ENCODE data around the gene SYT12. TPM values are rescaled to one million over a fixed set of nuclear protein-coding genes. Genes with fewer than 3 reads are reported as not detected.
A peak's percentile ranks its signal among the peaks of the same experiment; 100 is the strongest.

The SYT12 gene, protein sequence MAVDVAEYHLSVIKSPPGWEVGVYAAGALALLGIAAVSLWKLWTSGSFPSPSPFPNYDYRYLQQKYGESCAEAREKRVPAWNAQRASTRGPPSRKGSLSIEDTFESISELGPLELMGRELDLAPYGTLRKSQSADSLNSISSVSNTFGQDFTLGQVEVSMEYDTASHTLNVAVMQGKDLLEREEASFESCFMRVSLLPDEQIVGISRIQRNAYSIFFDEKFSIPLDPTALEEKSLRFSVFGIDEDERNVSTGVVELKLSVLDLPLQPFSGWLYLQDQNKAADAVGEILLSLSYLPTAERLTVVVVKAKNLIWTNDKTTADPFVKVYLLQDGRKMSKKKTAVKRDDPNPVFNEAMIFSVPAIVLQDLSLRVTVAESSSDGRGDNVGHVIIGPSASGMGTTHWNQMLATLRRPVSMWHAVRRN
- 10 to 100 TPM in 1 of 2 donors, 1 to 10 TPM in 1; 3.2 to 16.9 TPM for total RNA-seq

DNA sequence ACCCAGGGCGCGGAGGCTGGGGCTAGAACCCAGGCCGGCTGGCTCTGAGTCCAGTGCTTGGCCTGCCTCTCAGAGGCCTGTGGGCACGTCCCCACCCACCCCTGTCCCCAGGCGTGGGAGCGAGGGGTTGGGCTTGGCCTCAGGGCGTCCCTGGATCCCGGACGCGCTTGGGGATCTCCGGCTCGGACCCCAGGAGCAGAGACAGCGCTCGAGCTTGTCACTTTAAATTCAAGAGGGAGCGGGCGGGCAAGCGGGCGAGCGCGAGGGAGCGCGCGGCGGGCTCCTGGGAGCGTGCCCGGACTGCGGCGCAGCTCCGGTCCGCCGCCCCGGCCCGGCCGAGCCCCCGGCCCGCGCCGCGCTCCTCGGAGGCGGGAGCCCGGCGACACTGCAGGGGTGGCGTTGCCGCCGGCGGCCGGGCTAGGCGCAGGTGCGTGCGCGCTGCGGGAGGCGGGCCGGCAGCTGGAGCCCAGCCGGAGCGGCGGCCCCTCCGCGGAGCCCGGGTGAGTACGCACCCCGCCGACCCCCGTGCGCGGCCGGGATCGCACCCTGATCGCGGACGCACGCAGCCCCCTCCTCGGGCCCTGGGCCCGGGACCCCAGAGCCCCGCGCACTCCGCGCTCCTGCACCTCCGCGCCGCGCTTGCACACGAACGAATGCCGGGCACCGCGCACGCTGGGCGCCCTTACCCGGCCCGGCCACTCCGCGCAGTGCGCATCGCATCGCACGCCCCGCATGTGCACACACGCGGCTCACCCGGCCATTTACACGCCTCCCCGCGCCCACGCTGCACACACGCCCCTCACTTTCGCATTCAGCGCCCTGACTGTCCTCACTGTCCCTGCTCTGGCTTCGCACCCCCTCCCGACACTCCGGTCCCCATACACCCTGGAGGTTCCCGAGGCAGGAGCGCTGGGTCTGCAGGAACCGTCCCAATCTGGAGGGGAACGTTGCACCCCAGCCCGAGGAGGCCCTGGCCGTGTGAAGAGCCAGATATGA is at the start of gene SYT12:
Gene SYT12, plus strand, starts transcription at position 174 of the 996 bp plus-strand sequence. CDS start 7,011 bp downstream, outside the sequence.
- H3K27me3 ChIP-seq (replicated peaks; ENCODE audit: insufficient read depth) = no peaks in the 10 kb centered on the region
- H3K4me3 ChIP-seq = peak within 1 kb of the TSS; percentile 71
- TF ChIP-seq, protein P1, sequence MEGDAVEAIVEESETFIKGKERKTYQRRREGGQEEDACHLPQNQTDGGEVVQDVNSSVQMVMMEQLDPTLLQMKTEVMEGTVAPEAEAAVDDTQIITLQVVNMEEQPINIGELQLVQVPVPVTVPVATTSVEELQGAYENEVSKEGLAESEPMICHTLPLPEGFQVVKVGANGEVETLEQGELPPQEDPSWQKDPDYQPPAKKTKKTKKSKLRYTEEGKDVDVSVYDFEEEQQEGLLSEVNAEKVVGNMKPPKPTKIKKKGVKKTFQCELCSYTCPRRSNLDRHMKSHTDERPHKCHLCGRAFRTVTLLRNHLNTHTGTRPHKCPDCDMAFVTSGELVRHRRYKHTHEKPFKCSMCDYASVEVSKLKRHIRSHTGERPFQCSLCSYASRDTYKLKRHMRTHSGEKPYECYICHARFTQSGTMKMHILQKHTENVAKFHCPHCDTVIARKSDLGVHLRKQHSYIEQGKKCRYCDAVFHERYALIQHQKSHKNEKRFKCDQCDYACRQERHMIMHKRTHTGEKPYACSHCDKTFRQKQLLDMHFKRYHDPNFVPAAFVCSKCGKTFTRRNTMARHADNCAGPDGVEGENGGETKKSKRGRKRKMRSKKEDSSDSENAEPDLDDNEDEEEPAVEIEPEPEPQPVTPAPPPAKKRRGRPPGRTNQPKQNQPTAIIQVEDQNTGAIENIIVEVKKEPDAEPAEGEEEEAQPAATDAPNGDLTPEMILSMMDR (IDR thresholded peaks at IDR 0.05) = no peak
- ATAC-seq (ENCODE audit: insufficient number of reproducible peaks, low FRiP score, low read depth) = no peak
- no peaks in the 10 kb centered on the region for H3K9me3 ChIP-seq
- H3K36me3 ChIP-seq = no peaks in the 10 kb centered on the region
- no peak for DNase-seq (ENCODE audit: low spot score)
- H3K27ac ChIP-seq = no peak within 1 kb of the TSS
- H3K4me1 ChIP-seq (ENCODE audit: control insufficient read depth in 1 of 2, low read depth in 2 of 2) = peaks cover 6 to 23% of the 10 kb centered on the region in 2 donors

DNA sequence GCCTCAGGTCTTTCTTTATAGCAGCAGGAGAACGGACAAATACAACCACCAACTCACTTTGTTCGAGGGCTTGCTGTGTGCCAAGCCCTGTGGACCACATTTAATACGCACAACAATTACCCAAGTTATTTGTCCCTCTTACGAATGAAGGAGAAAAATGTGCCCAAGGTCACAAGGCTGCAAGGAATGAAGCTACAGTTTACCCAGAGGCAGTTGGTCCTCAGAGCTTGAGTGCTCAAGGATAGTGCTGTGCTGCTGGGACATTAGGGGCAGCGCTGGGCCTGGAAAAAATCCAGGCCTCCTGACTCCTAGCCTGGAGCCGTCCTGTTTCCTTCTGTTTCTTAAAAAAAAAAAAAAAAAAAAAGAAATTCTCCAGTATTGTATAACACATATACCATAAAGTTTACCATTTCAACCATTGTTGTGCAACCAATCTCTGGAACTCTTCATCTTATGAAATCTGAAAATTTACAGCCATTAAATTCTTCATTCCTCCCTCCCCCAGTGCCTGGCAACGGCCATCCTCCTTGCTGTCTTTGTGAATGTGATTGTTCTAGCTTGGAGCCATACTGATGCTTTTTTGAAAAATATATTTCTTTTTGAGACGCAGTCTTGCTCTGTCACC is 48.9 kb upstream of the SYT12 start:
- DNase-seq (ENCODE audit: low spot score) (no peak), ATAC-seq (ENCODE audit: insufficient number of reproducible peaks, low FRiP score, low read depth) (no peak)
- H3K27ac ChIP-seq = no peak overlapping the region
- TF ChIP-seq, protein P1 (IDR thresholded peaks at IDR 0.05) = no peak
- no peaks in the 10 kb centered on the region for H3K9me3 ChIP-seq
- H3K4me1 ChIP-seq (ENCODE audit: control insufficient read depth in 1 of 2, low read depth in 2 of 2) = peaks cover 17 to 25% of the 10 kb centered on the region in 2 donors
- H3K36me3 ChIP-seq = no peaks in the 10 kb centered on the region
- no peak overlapping the region for H3K4me3 ChIP-seq
- no peaks in the 10 kb centered on the region for H3K27me3 ChIP-seq (replicated peaks; ENCODE audit: insufficient read depth)

DNA sequence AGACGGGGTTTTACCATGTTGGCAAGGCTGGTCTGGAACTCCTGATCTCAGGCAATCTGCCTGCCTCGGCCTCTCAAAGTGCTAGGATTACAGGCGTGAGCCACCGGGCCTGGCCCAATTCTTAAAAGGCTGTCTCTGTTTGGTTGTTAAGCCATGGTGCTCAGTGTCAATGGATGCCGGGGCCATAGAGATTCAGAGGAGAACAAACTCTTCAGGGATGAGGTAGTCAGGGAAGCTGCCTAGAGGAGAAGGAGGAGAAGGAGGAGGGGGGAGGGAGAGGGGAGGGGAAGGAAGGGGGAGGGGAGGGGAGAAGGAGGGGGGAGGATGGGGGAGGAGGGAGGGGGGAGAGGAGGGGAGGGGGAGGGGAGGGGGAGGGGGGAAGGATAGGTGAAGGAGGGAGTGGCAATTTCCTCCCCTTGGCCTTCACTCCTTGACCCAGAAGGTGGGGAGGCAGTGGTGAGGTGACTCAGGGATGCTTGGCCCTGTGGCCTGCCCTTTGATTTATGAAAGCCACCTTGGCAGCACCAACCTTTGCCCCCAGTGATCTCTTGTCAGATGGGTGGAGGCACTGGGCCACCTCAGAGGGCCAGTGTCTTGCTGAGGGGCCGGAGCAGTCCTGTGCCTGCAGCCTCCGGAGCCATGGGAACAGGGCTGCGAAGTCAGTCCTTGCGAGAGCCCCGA is 48.1 kb upstream of the SYT12 start, which contains the start of gene C11orf86:
Gene C11orf86, plus strand, starts transcription at position 581 of the 681 bp plus-strand sequence. Its CDS starts 59 bp downstream, at position 640.
- H3K27ac ChIP-seq = no peak within 1 kb of the TSS
- peaks cover 17 to 24% of the 10 kb centered on the region in 2 donors for H3K4me1 ChIP-seq (ENCODE audit: control insufficient read depth in 1 of 2, low read depth in 2 of 2)
- H3K36me3 ChIP-seq = no peaks in the 10 kb centered on the region
- ATAC-seq (ENCODE audit: insufficient number of reproducible peaks, low FRiP score, low read depth) (no peak), DNase-seq (ENCODE audit: low spot score) (no peak)
- H3K27me3 ChIP-seq (replicated peaks; ENCODE audit: insufficient read depth) = no peaks in the 10 kb centered on the region
- no peak within 1 kb of the TSS for H3K4me3 ChIP-seq
- H3K9me3 ChIP-seq = no peaks in the 10 kb centered on the region
- TF ChIP-seq, protein P1 (IDR thresholded peaks at IDR 0.05) = no peak

DNA sequence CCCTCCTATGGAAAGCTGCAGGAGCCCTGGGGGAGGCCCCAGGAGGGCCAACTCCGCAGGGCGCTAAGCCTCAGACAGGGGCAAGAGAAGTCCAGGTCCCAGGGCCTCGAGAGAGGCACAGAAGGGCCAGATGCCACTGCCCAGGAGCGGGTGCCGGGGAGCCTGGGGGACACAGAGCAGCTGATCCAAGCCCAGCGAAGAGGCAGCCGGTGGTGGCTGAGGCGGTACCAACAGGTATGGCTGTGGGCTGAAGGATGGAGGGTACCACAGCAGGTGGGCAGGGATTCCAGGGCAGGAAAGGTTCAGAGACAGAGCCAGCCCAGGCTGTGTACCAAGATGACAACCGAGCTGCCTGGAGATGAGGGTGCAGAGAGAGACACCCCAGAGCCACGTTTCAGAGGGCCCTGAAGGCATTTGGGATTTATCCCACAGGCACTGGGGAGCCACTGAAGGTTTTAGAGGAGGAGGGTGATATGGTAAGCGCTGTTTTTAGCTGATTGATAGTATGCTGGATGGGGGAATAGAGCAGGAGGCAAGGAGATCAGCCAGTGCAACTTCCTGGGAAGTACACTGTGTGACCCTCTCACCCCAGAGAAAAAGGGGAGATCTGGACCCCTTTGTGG is 47.4 kb upstream of the SYT12 start:
- Histone ChIP-seq H3K4me1 (ENCODE audit: control insufficient read depth in 1 of 2, low read depth in 2 of 2) (peaks cover 12 to 17% of the 10 kb centered on the region in 2 donors), H3K27me3 (replicated peaks; ENCODE audit: insufficient read depth) (no peaks in the 10 kb centered on the region), H3K36me3 (no peaks in the 10 kb centered on the region), H3K4me3 (no peak overlapping the region), H3K9me3 (no peaks in the 10 kb centered on the region), H3K27ac (no peak overlapping the region)
- ATAC-seq (ENCODE audit: insufficient number of reproducible peaks, low FRiP score, low read depth) = no peak
- no peak for DNase-seq (ENCODE audit: low spot score)
- TF ChIP-seq, protein P1 (IDR thresholded peaks at IDR 0.05) = no peak

All from thoracic aorta (tissue), 2 donors.